Fibroblast of peridontal ligament (primary cell): ENCODE data around the gene PPIL6.

ENCODE experiments used
- DNase-seq: peaks from one replicate; pipeline ENCODE4 v3.0.0-alpha.2; 2010; ENCODE audit errors: extremely low read depth

PPIL6 gene

GRCh38 chr6:109362102-109362884 is 78.1 kb downstream of the PPIL6 start:
- no peak for DNase-seq

- DNase-seq: peak; percentile 22
Observed at GRCh38 chr6:109360791-109361190, 79.6 kb downstream of the PPIL6 start.

- DNase-seq: no peak
Observed at GRCh38 chr6:109360281-109360680, 80.1 kb downstream of the PPIL6 start.

GRCh38 chr6:109359248-109359647 is 81.2 kb downstream of the PPIL6 start:
- DNase-seq: no peak

GRCh38 chr6:109358204-109358603 is 82.2 kb downstream of the PPIL6 start:
- no peak for DNase-seq

- no peak for DNase-seq
Observed at GRCh38 chr6:109356237-109356636, 84.2 kb downstream of the PPIL6 start.

GRCh38 chr6:109351231-109352130 is 88.9 kb downstream of the PPIL6 start:
- peak; percentile 45 for DNase-seq

GRCh38 chr6:109349419-109349987 is 90.9 kb downstream of the PPIL6 start:
- DNase-seq: peak; percentile 70

- DNase-seq: no peak
Observed at GRCh38 chr6:109348226-109348625, 92.2 kb downstream of the PPIL6 start.

GRCh38 chr6:109347779-109348178 is 92.6 kb downstream of the PPIL6 start:
- DNase-seq: no peak

GRCh38 chr6:109345986-109346385 is 94.4 kb downstream of the PPIL6 start:
- DNase-seq: no peak

GRCh38 chr6:109344226-109344625 is 96.2 kb downstream of the PPIL6 start:
- no peak for DNase-seq

GRCh38 chr6:109343518-109343917 is 96.9 kb downstream of the PPIL6 start:
- no peak for DNase-seq

GRCh38 chr6:109342911-109343310 is 97.5 kb downstream of the PPIL6 start:
- no peak for DNase-seq

- no peak for DNase-seq
Observed at GRCh38 chr6:109342506-109342905, 97.9 kb downstream of the PPIL6 start.

GRCh38 chr6:109340811-109341210 is 99.6 kb downstream of the PPIL6 start:
- DNase-seq: peak; percentile 45
